ENCODE measurements around the gene KANK2.
"Not testable (repeated sequence)": the region's sequence is repeated elsewhere in the genome, so short reads cannot be mapped to it uniquely, and the experiment has no call there.

KANK2 gene

GRCh38 chr19:11165486-11166030, 31.8 kb downstream of the KANK2 start:
- no peaks in the 10 kb centered on the region for H4K20me1 ChIP-seq (ENCODE audit: insufficient read depth, low read length)
- H3K27me3 ChIP-seq (ENCODE audit: insufficient read depth, low read length, poor library complexity), result no peaks in the 10 kb centered on the region
- H3K9ac ChIP-seq (ENCODE audit: low read depth, low read length), result no peak overlapping the region
- no peak overlapping the region for H2AFZ ChIP-seq (ENCODE audit: low read depth, low read length)
- DNase-seq (no peak), ATAC-seq (ENCODE audit: insufficient read depth, low read depth) (no peak)
- H3K4me3 ChIP-seq (ENCODE audit: low read depth in 1 of 2, low read length in 2 of 2), result no peak overlapping the region
- H3K79me2 ChIP-seq (ENCODE audit: insufficient read depth, low read length), result no peaks in the 10 kb centered on the region
- H3K27ac ChIP-seq (ENCODE audit: low read length), result no peak overlapping the region
- no peaks in the 10 kb centered on the region for H3K9me3 ChIP-seq (ENCODE audit: insufficient read depth, low read length, severe bottlenecking)
- no peaks in the 10 kb centered on the region for H3K36me3 ChIP-seq (ENCODE audit: insufficient read depth, low read length)
- no peaks in the 10 kb centered on the region for H3K4me1 ChIP-seq (ENCODE audit: insufficient read depth, low read length)
- TF ChIP-seq CTCF (IDR thresholded peaks at IDR 0.05; ENCODE audit: borderline replicate concordance, extremely low read depth, low read length, poor library complexity, severe bottlenecking) (no peak), EZH2 (IDR thresholded peaks at IDR 0.05; ENCODE audit: borderline replicate concordance, low read depth, low read length, severe bottlenecking) (no peak)
- no peak overlapping the region for H3K4me2 ChIP-seq (ENCODE audit: insufficient read depth, low read length)

GRCh38 chr19:11164879-11165406, 32.4 kb downstream of the KANK2 start:
- no peaks in the 10 kb centered on the region for H3K9me3 ChIP-seq (ENCODE audit: insufficient read depth, low read length, severe bottlenecking)
- no peaks in the 10 kb centered on the region for H4K20me1 ChIP-seq (ENCODE audit: insufficient read depth, low read length)
- TF ChIP-seq EZH2 (IDR thresholded peaks at IDR 0.05; ENCODE audit: borderline replicate concordance, low read depth, low read length, severe bottlenecking) (no peak), CTCF (IDR thresholded peaks at IDR 0.05; ENCODE audit: borderline replicate concordance, extremely low read depth, low read length, poor library complexity, severe bottlenecking) (no peak)
- H3K4me2 ChIP-seq (ENCODE audit: insufficient read depth, low read length), result no peak overlapping the region
- H3K36me3 ChIP-seq (ENCODE audit: insufficient read depth, low read length), result no peaks in the 10 kb centered on the region
- no peaks in the 10 kb centered on the region for H3K4me1 ChIP-seq (ENCODE audit: insufficient read depth, low read length)
- no peaks in the 10 kb centered on the region for H3K27me3 ChIP-seq (ENCODE audit: insufficient read depth, low read length, poor library complexity)
- no peak overlapping the region for H2AFZ ChIP-seq (ENCODE audit: low read depth, low read length)
- ATAC-seq (ENCODE audit: insufficient read depth, low read depth), result no peak
- H3K4me3 ChIP-seq (ENCODE audit: low read depth in 1 of 2, low read length in 2 of 2), result no peak overlapping the region
- H3K27ac ChIP-seq (ENCODE audit: low read length), result no peak overlapping the region
- H3K9ac ChIP-seq (ENCODE audit: low read depth, low read length), result no peak overlapping the region
- DNase-seq, result no peak
- no peaks in the 10 kb centered on the region for H3K79me2 ChIP-seq (ENCODE audit: insufficient read depth, low read length)

- no peaks in the 10 kb centered on the region for H3K79me2 ChIP-seq (ENCODE audit: insufficient read depth, low read length)
- no peak overlapping the region for H3K9ac ChIP-seq (ENCODE audit: low read depth, low read length)
- H4K20me1 ChIP-seq (ENCODE audit: insufficient read depth, low read length), result no peaks in the 10 kb centered on the region
- H3K36me3 ChIP-seq (ENCODE audit: insufficient read depth, low read length), result no peaks in the 10 kb centered on the region
- H3K27me3 ChIP-seq (ENCODE audit: insufficient read depth, low read length, poor library complexity), result no peaks in the 10 kb centered on the region
- no peaks in the 10 kb centered on the region for H3K9me3 ChIP-seq (ENCODE audit: insufficient read depth, low read length, severe bottlenecking)
- no peak overlapping the region for H3K4me2 ChIP-seq (ENCODE audit: insufficient read depth, low read length)
- TF ChIP-seq EZH2 (IDR thresholded peaks at IDR 0.05; ENCODE audit: borderline replicate concordance, low read depth, low read length, severe bottlenecking) (no peak), CTCF (IDR thresholded peaks at IDR 0.05; ENCODE audit: borderline replicate concordance, extremely low read depth, low read length, poor library complexity, severe bottlenecking) (no peak)
- ATAC-seq (ENCODE audit: insufficient read depth, low read depth), result no peak
- DNase-seq, result no peak
- H3K27ac ChIP-seq (ENCODE audit: low read length), result no peak overlapping the region
- no peak overlapping the region for H2AFZ ChIP-seq (ENCODE audit: low read depth, low read length)
- H3K4me3 ChIP-seq (ENCODE audit: low read depth in 1 of 2, low read length in 2 of 2), result no peak overlapping the region
- no peaks in the 10 kb centered on the region for H3K4me1 ChIP-seq (ENCODE audit: insufficient read depth, low read length)
Measured at GRCh38 chr19:11164296-11164695, 33.0 kb downstream of the KANK2 start.

- H3K9ac ChIP-seq (ENCODE audit: low read depth, low read length); H3K79me2 ChIP-seq (ENCODE audit: insufficient read depth, low read length); H2AFZ ChIP-seq (ENCODE audit: low read depth, low read length); H3K36me3 ChIP-seq (ENCODE audit: insufficient read depth, low read length); H3K4me1 ChIP-seq (ENCODE audit: insufficient read depth, low read length); H3K4me3 ChIP-seq (ENCODE audit: low read depth in 1 of 2, low read length in 2 of 2); H3K4me2 ChIP-seq (ENCODE audit: insufficient read depth, low read length); H3K27ac ChIP-seq (ENCODE audit: low read length); H3K27me3 ChIP-seq (ENCODE audit: insufficient read depth, low read length, poor library complexity); H3K9me3 ChIP-seq (ENCODE audit: insufficient read depth, low read length, severe bottlenecking); ATAC-seq (ENCODE audit: insufficient read depth, low read depth); DNase-seq; H4K20me1 ChIP-seq (ENCODE audit: insufficient read depth, low read length): not testable (repeated sequence)
Measured at GRCh38 chr19:11160440-11160768, 36.9 kb downstream of the KANK2 start.
